A549 (cell line): ENCODE results near the gene CSF3. TPM values are rescaled to one million over a fixed set of nuclear protein-coding genes. Genes with fewer than 3 reads are reported as not detected.

ENCODE experiments used
- ATAC-seq, 2 experiments: fragments of 200-7000 bp in 1 of 2; fragments of >200 bp in 1 of 2; cut with Nextera tagmentation in 1 of 2; cut with Tn5 transposase in 1 of 2; 3 replicates each; pipeline versions ENCODE4 v1.8.0 to v1.9.1; 2018 to 2020; ENCODE audit warnings: mild to moderate bottlenecking in 1 of 2, moderate library complexity in 1 of 2
- CTCF ChIA-PET: fragments of 300-600 bp; sonication (Branson Sonifier 250); formaldehyde crosslinking; extraction: SDS; loops from one replicate; lab custom pipeline; 2021; ENCODE audit warnings: antibody characterized with exemption, inconsistent platforms; lab: Yijun Ruan, JAX
- POLR2A ChIA-PET: fragments of 350-600 bp; formaldehyde crosslinking; extraction: SDS; loops from one replicate; lab custom pipeline; 2021; ENCODE audit warnings: antibody characterized with exemption, inconsistent platforms; lab: Yijun Ruan, JAX
- DNase-seq, 2 experiments: peaks; one replicate each; pipeline versions ENCODE4 v3.0.0 to v3.0.0-alpha.2; 2011 to 2016; ENCODE audit warnings: low read depth in 1 of 2, low spot score in 1 of 2
- FAIRE-seq: peaks from 2 replicates; lab custom pipeline; 2011; peaks lifted over from hg19 to GRCh38; lab: Jason Lieb, UNC
- H3K27ac ChIP-seq, 2 experiments: fragments of >200 bp; sonication (Bioruptor Twin); formaldehyde crosslinking; 3 replicates each; pipeline ENCODE4 v1.5.1; 2016 to 2017
- H3K4me1 ChIP-seq: fragments of >200 bp; sonication (Bioruptor Twin); formaldehyde crosslinking; 3 replicates; pipeline ENCODE4 v1.6.1; 2016
- H3K4me2 ChIP-seq: fragments of >200 bp; sonication (Bioruptor Twin); formaldehyde crosslinking; 3 replicates; pipeline ENCODE4 v1.6.1; 2016
- H3K4me3 ChIP-seq: fragments of >200 bp; sonication (Bioruptor Twin); formaldehyde crosslinking; 3 replicates; pipeline ENCODE4 v1.5.1; 2016
- H3K9me3 ChIP-seq: fragments of >200 bp; sonication (Bioruptor Twin); formaldehyde crosslinking; 3 replicates; pipeline ENCODE4 v1.6.1; 2016
- BCL3 ChIP-seq: fragments of >200 bp; sonication (Bioruptor Twin); formaldehyde crosslinking; IDR thresholded peaks from 3 replicates; pipeline ENCODE4 v1.6.1; 2016
- CHD2 ChIP-seq: fragments of 150-350 bp; IDR thresholded peaks from 2 replicates; pipeline ENCODE4 v1.6.1; 2014; ENCODE audit warnings: low read length; ENCODE audit not compliant: partially characterized antibody
- CHD4 ChIP-seq: fragments of 200-600 bp; sonication (generic); IDR thresholded peaks from 2 replicates; pipeline ENCODE4 v1.6.1; 2016; ENCODE audit warnings: antibody characterized with exemption, mild to moderate bottlenecking, borderline replicate concordance
- CTCF ChIP-seq: fragments of >200 bp; sonication (Bioruptor Twin); formaldehyde crosslinking; IDR thresholded peaks from 3 replicates; pipeline ENCODE4 v1.5.1; 2016
- EHF ChIP-seq: fragments of 250-450 bp; sonication (Bioruptor Pico); IDR thresholded peaks from 2 replicates; pipeline ENCODE4 v1.5.0; 2020; ENCODE audit warnings: mild to moderate bottlenecking
- ESRRA ChIP-seq: fragments of 150-350 bp; IDR thresholded peaks from 2 replicates; pipeline ENCODE4 v1.6.1; 2014; ENCODE audit warnings: mild to moderate bottlenecking, low read length, borderline replicate concordance
- HDAC2 ChIP-seq: fragments of 200-600 bp; sonication (generic); IDR thresholded peaks from 2 replicates; pipeline ENCODE4 v1.6.1; 2016
- HES2 ChIP-seq: fragments of >200 bp; sonication (Bioruptor Twin); formaldehyde crosslinking; IDR thresholded peaks from 2 replicates; pipeline ENCODE4 v1.6.1; 2016
- HMGXB4 ChIP-seq: fragments of 250-450 bp; sonication (Bioruptor Pico); IDR thresholded peaks from 2 replicates; pipeline ENCODE4 v1.5.0; 2021; ENCODE audit warnings: mild to moderate bottlenecking, moderate library complexity, borderline replicate concordance
- HOXB13 ChIP-seq: fragments of 250-450 bp; sonication (Bioruptor Pico); IDR thresholded peaks from 2 replicates; pipeline ENCODE4 v1.5.0; 2020; ENCODE audit warnings: low read depth, mild to moderate bottlenecking, moderate library complexity
- JUN ChIP-seq, 2 experiments: fragments of >200 bp; sonication (Bioruptor Twin); formaldehyde crosslinking; IDR thresholded peaks; 2 replicates in 1 of 2; 3 replicates in 1 of 2; pipeline ENCODE4 v1.6.1; 2016 to 2017
- MAFK ChIP-seq: fragments of 450-650 bp; IDR thresholded peaks from 2 replicates; pipeline ENCODE4 v1.6.1; 2014; ENCODE audit not compliant: partially characterized antibody
- MAX ChIP-seq: IDR thresholded peaks from 2 replicates; pipeline ENCODE4 v1.6.1; 2012
- MAZ ChIP-seq: fragments of 150-350 bp; IDR thresholded peaks from 2 replicates; pipeline ENCODE4 v1.6.1; 2014; ENCODE audit warnings: antibody characterized with exemption, low read depth, low read length, borderline replicate concordance
- MYC ChIP-seq: IDR thresholded peaks from 2 replicates; pipeline ENCODE4 v1.6.1; 2012; ENCODE audit warnings: mild to moderate bottlenecking, inconsistent platforms, low read length, improper control_type of control experiment, borderline replicate concordance
- NFE2L2 ChIP-seq: fragments of 150-350 bp; conservative IDR thresholded peaks from 2 replicates; pipeline ENCODE4 v1.6.1; 2014; ENCODE audit warnings: low read length
- NPAS2 ChIP-seq: fragments of 250-450 bp; sonication (Bioruptor Pico); IDR thresholded peaks from 2 replicates; pipeline ENCODE4 v1.8.0; 2022; ENCODE audit warnings: mild to moderate bottlenecking, moderate library complexity, borderline replicate concordance
- PBX3 ChIP-seq: IDR thresholded peaks from 2 replicates; pipeline ENCODE4 v1.6.1; 2012
- RARB ChIP-seq: fragments of 250-450 bp; sonication (Bioruptor Pico); IDR thresholded peaks from 2 replicates; pipeline ENCODE4 v1.8.0; 2021; ENCODE audit warnings: mild to moderate bottlenecking, moderate library complexity
- RFX5 ChIP-seq: fragments of 450-650 bp; IDR thresholded peaks from 2 replicates; pipeline ENCODE4 v1.7.1; 2014; ENCODE audit warnings: antibody characterized with exemption, mild to moderate bottlenecking, moderate library complexity
- SREBF2 ChIP-seq: fragments of 450-650 bp; IDR thresholded peaks from 2 replicates; pipeline ENCODE4 v1.6.1; 2014; ENCODE audit warnings: mild to moderate bottlenecking, moderate library complexity
- TFCP2L1 ChIP-seq: fragments of 250-450 bp; sonication (Bioruptor Pico); IDR thresholded peaks from 2 replicates; pipeline ENCODE4 v1.5.0; 2021; ENCODE audit warnings: mild to moderate bottlenecking
- USF2 ChIP-seq: fragments of 450-650 bp; IDR thresholded peaks from 2 replicates; pipeline ENCODE4 v1.6.1; 2014; ENCODE audit warnings: antibody characterized with exemption
- ZC3H11A ChIP-seq: fragments of 450-650 bp; IDR thresholded peaks from 2 replicates; pipeline ENCODE4 v1.6.1; 2014; ENCODE audit warnings: antibody characterized with exemption, mild to moderate bottlenecking
- ZFP36 ChIP-seq: fragments of 450-650 bp; IDR thresholded peaks from 2 replicates; pipeline ENCODE4 v1.6.1; 2014; ENCODE audit warnings: borderline replicate concordance; ENCODE audit not compliant: partially characterized antibody
- ZSCAN20 ChIP-seq: fragments of 250-450 bp; sonication (Bioruptor Pico); IDR thresholded peaks from 2 replicates; pipeline ENCODE4 v1.8.0; 2022; ENCODE audit warnings: mild to moderate bottlenecking, moderate library complexity
- WGBS: methylation state at CpG from one replicate; pipeline ENCODE4 v1.1.6; 2017; ENCODE audit errors: missing lambda C conversion rate; 5-methylcytosine and 5-hydroxymethylcytosine counted together
- polyA plus RNA-seq, 4 experiments: library from polyadenylated mRNA; depleted of rRNA in 3 of 4; stranded (reverse); fragments of >200 nt; fragmentation: RNase III in 1 of 4; extraction: RNeasy Plus Mini Kit Qiagen cat#74134 plus additional on column Dnase treatment in 1 of 4; gene quantifications; 2 replicates in 3 of 4; 3 replicates in 1 of 4; pipeline ENCODE4 v1.2.3, GENCODE V29; 2011 to 2017

Gene CSF3
- polyA plus RNA-seq, 2 of the 4 experiments (the other 2 are of a cell fraction): not detected

- Histone ChIP-seq H3K4me2 (no peak overlapping the region), H3K27ac (no peak overlapping the region), H3K4me1 (no peaks in the 10 kb centered on the region), H3K9me3 (no peaks in the 10 kb centered on the region), H3K4me3 (no peak overlapping the region)
- FAIRE-seq (no peak), ATAC-seq (no peak), DNase-seq (no peak)
- CTCF ChIA-PET: interaction anchor here (0.6 to 23.2 kb wide), 11 partner anchors 7 to 136 kb away, joined by 3 to 625 read pairs (median 8); partner anchors contain the start of genes CSF3 and PSMD3
- POLR2A ChIA-PET: no interaction called here
- TF ChIP-seq EHF (CRISPR knock-in tag): no peak
- no peak for TF ChIP-seq NFE2L2
- TF ChIP-seq SREBF2: no peak
- no peak for TF ChIP-seq JUN (IDR thresholded peaks at IDR 0.05)
- TF ChIP-seq HDAC2: no peak
- no peak for TF ChIP-seq NPAS2 (CRISPR knock-in tag)
- no peak for TF ChIP-seq MAFK
- no peak for TF ChIP-seq MAX
- TF ChIP-seq RFX5: no peak
- no peak for TF ChIP-seq ZSCAN20
- no peak for TF ChIP-seq CHD2
- TF ChIP-seq ZFP36: no peak
- no peak for TF ChIP-seq ESRRA
- TF ChIP-seq HOXB13 (CRISPR knock-in tag): no peak
- TF ChIP-seq HMGXB4 (CRISPR knock-in tag): no peak
- TF ChIP-seq USF2: no peak
- no peak for TF ChIP-seq TFCP2L1 (CRISPR knock-in tag)
- no peak for TF ChIP-seq MAZ
- TF ChIP-seq CHD4: no peak
- TF ChIP-seq CTCF: no peak
- 90% methylated on average over 23 of the region's 23 CpGs for WGBS
Observed at GRCh38 chr17:40032322-40033320, 17.4 kb downstream of the CSF3 start.

GRCh38 chr17:40033339-40033738, 18.1 kb downstream of the CSF3 start:
- no peak for DNase-seq
- no peaks in the 10 kb centered on the region for H3K9me3 ChIP-seq
- no peak overlapping the region for H3K4me2 ChIP-seq
- 84% methylated on average over 8 of the region's 8 CpGs for WGBS
- no peaks in the 10 kb centered on the region for H3K4me1 ChIP-seq
- ChIA-PET CTCF (interaction anchor here (0.7 to 23.2 kb wide), 7 partner anchors 8 to 78 kb away, joined by 3 to 625 read pairs (median 103); partner anchors contain the start of gene CSF3), POLR2A (no interaction called here)
- no peak overlapping the region for H3K4me3 ChIP-seq
- no peak for ATAC-seq
- H3K27ac ChIP-seq: no peak overlapping the region
- FAIRE-seq: no peak
- TF ChIP-seq RARB (CRISPR knock-in tag) (no peak), ZC3H11A (no peak), HES2 (no peak), MAX (no peak), PBX3 (no peak), MYC (no peak), BCL3 (no peak), CTCF (no peak)
